AG10803 (cell line): ENCODE measurements around the gene ZNF280D.

Experiments
- DNase-seq: peaks from one replicate; pipeline ENCODE4 v3.0.0; 2010; ENCODE audit warnings: low read depth
- H3K4me3 ChIP-seq: 2 replicates; pipeline ENCODE4 v1.5.1; 2011; ENCODE audit warnings: mild to moderate bottlenecking, low read length, control low read depth
- TF ChIP-seq, protein P1 (sequence below): conservative IDR thresholded peaks from 2 replicates; pipeline ENCODE4 v1.5.1; 2011; ENCODE audit warnings: mild to moderate bottlenecking, low read length, control low read depth, inconsistent platforms

Gene ZNF280D

GRCh38 chr15:56640549-56640948 is 92.8 kb downstream of the ZNF280D start:
- TF ChIP-seq, protein P1, sequence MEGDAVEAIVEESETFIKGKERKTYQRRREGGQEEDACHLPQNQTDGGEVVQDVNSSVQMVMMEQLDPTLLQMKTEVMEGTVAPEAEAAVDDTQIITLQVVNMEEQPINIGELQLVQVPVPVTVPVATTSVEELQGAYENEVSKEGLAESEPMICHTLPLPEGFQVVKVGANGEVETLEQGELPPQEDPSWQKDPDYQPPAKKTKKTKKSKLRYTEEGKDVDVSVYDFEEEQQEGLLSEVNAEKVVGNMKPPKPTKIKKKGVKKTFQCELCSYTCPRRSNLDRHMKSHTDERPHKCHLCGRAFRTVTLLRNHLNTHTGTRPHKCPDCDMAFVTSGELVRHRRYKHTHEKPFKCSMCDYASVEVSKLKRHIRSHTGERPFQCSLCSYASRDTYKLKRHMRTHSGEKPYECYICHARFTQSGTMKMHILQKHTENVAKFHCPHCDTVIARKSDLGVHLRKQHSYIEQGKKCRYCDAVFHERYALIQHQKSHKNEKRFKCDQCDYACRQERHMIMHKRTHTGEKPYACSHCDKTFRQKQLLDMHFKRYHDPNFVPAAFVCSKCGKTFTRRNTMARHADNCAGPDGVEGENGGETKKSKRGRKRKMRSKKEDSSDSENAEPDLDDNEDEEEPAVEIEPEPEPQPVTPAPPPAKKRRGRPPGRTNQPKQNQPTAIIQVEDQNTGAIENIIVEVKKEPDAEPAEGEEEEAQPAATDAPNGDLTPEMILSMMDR, result no peak
- DNase-seq, result no peak
- H3K4me3 ChIP-seq, result no peak overlapping the region

GRCh38 chr15:56640127-56640526 is 93.2 kb downstream of the ZNF280D start:
- TF ChIP-seq, protein P1, result no peak
- no peak for DNase-seq

DNA sequence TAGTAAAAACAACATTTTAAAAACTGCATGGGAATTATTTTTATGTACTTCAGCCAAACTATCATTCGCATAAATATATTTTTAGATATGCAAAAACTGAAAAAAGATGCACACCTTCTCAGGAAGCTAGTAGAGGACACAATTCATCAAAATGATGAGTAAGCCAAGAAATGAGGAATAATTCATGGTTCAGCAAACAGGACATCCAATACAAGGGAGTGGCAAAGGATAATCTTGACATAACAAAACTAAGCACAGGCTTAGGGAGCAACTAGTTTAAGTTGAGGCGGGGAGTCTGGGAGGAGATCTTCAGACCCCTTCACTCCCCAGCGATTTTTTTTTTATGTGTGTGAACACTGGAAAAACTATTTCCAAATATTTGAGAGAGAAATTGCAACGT is 93.7 kb downstream of the ZNF280D start:
- TF ChIP-seq, protein P1, result no peak
- H3K4me3 ChIP-seq, result no peak overlapping the region
- no peak for DNase-seq

More at GRCh38 chr15:56640127-56640526, 93.2 kb downstream of the ZNF280D start:
- H3K4me3 ChIP-seq, result no peak overlapping the region

- H3K4me3 ChIP-seq, result no peak overlapping the region
- TF ChIP-seq, protein P1, result no peak
- no peak for DNase-seq
Measured at GRCh38 chr15:56631765-56632164, 101.5 kb downstream of the ZNF280D start.

DNA sequence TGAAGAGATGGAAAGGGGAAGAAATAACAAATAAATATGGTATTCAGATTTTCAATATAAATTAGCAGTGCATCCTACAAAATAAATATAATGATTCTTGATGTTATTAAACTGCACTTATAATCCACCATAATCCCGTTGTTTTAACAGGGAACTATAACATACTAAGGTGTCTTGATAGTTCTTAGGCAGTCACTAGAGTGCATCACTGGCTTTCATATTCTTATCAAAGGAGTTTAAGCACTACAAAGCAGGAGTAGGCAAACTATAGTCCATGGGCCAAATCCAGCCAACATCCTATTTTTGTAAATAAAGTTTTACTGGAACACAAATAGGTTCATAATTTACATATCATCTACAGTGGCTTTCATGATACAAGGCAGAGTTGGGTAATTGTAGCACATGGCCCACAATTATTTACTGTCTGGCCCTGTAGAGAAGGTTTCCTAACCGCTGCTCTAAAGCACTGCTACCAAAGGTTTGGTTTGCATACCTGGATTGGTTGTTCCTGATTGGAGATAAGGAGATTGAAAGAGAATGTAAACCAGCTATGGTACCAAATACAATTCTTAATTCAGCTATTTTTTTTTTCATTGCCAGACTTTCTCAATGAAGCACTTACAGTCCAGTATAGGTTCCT is 104.3 kb downstream of the ZNF280D start:
- TF ChIP-seq, protein P1, result no peak
- DNase-seq, result no peak
- no peak overlapping the region for H3K4me3 ChIP-seq

DNA sequence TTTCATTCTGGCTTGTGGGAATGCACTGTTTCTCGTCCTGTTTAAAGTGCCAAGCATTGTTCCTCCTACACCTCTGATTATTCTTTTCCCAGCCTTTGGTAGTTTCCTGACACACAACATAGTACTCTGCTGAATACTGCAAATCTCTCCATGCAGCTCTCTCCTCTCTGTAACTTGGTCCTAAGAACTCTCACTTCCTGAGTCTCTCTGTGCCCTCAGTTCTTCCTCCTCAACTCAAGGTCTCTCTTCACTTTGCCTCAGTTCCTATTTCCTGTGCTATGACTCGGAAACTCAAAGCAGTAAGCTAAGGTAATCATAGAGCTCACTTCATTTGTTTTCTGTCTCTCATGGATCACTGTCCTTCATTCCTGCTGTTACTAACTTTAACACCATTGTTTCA is 113.4 kb downstream of the ZNF280D start:
- H3K4me3 ChIP-seq, result no peak overlapping the region
- DNase-seq, result no peak
- TF ChIP-seq, protein P1, result no peak

GRCh38 chr15:56617628-56618027 is 115.7 kb downstream of the ZNF280D start:
- no peak for DNase-seq
- TF ChIP-seq, protein P1, result no peak
- H3K4me3 ChIP-seq, result no peak overlapping the region
